CD4-positive, alpha-beta T cell treated with Interleukin-1 beta for 1 hour (primary cell): ENCODE results near the gene FAM72B.
"Not testable (repeated sequence)": the region's sequence is repeated elsewhere in the genome, so short reads cannot be mapped to it uniquely, and the experiment has no call there.

Source experiments
- DNase-seq, 2 donors: peaks; one replicate each; pipeline ENCODE4 v3.0.0-alpha.2; 2020 to 2022

The FAM72B gene

DNA sequence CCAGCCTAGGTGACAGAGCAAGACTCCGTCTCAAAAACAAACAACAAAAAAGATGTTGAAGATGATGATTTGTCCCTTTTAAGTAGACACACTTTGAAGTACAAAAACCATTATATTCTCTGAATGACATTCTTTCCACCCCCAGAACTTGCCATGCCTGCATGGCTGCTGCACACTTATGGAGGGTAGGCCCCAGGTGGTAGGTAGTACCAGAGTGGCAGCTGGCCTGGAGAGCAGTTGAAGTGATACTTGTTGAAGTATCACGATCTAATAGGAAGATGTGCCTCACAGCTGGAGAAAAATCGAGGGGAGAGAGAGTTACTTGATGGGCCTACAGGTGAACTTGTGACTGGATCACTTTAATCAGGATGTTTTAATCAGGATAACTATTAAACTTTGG is 15.6 kb upstream of the FAM72B start:
- DNase-seq = not testable (repeated sequence)

DNA sequence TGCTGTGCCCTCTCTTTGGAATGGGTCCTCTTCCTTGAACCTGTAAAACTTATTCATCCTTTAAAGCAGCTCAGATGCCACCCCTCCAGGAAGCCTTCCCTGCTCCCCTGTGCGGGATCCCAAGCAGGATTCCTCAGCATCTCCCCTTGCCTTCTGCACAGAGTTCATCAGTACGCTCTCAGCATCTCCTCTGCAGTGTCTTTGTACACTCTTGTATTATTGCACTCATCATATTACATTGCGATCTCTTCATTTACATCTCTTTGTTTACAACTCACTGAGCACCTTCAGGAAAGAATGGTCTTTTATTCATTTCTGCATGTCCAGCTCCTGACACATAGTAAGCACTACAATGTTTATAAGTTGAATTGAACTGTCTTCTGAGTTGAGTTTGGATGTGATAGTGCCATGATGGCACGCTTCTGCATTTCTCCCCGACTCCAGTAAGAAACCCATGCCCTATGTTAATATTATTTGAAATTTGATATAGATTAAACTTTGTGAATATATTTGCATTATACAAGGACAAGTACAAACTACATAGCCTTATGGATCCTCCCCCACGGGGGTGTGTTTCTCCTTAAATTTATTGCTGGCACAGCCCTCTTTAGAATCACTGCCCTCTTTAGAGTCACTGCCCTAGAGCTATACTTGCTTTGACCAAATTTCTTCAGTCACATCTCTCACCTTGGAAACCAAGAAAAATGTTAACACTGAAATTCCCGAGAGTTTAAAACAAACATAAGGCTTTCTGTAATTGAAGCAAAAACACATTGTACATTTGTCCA is 13.1 kb upstream of the FAM72B start:
- not testable (repeated sequence) for DNase-seq

DNA sequence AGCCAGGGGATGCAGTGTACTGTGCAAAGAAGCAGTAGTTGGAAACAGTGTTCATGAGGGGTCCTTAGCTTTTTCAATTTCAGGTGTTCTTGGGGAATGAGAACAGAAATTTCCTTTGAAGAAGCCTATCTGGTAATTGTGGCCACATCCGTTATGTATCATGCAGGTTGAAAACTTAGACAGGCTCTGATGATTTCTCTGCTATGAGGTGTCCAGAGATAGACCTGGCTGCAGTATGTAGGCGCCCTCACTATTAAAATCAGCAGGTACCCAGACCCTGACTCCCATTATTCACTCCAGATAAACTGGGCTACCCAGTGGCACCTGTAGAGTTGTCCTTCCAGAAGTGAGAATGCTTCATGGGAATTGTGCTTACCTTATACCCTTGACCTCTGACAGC is 8.4 kb upstream of the FAM72B start:
- not testable (repeated sequence) for DNase-seq

DNA sequence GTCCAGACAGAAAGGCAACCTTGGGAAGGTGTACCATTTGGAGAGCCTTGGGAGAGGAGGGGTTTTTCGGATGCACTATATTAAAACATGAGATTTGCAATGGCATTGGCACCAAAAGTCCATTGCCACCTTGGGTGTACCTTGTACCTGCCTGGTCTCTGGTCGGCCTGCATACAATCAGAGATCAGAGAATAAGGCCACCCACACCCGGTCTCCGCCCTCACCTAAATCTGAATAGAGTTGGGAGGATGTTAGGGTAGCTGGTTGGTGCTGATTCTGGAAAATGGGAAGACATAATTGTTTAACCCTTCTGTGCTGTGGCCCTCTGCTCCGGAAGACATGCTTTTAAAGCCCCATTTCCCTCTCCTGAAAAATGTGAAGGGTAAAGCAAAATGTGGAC is 3.8 kb upstream of the FAM72B start:
- DNase-seq = not testable (repeated sequence)

DNA sequence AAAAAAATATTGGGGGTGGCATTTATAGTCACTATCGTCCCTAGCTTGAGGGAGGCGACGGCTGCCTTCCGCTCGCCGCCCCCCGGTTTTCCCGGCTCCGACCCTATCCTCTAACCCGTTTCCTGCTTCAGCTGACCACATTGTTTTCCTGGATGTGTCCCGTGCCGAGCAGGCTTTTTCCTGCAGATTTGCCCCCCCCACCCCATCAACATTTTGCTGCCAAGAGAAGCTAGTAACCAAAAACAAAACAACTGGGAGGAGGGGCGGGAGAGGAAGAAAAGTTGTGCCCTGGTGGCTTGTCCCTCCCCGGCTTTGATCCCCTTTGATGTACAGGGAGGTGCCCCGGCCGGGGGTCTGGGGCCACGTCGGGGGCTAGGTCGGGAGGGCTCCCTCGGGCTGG is 2.1 kb upstream of the FAM72B start:
- DNase-seq = not testable (repeated sequence)

DNA sequence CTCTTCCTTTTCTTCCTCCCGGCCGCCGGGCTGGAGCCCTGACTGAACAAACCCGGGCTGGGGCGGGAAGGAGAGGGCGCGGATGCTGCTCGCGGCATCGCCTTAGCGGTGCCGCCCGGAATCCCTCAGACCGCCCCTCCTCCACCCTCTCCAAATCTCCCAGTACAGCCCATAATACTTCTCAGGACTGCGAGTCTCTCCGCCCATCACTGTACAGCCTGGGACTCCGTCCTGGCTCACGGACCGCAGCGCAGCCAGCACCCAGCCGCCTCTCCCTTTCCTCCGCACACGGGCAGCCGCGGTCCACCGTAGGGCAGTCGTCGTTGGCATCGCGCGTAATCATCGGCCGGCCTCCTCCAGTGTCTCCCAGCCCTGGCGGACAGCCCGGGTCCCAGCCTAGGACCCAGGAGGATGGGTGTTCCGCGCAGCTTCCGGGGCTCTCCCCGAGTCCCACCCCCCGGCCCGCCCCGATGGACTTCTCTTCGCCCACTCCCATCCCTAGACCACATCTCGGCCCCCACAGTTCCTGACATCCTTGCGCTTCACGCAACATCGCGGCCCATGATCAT is 1.1 kb upstream of the FAM72B start:
- DNase-seq = not testable (repeated sequence)

DNA sequence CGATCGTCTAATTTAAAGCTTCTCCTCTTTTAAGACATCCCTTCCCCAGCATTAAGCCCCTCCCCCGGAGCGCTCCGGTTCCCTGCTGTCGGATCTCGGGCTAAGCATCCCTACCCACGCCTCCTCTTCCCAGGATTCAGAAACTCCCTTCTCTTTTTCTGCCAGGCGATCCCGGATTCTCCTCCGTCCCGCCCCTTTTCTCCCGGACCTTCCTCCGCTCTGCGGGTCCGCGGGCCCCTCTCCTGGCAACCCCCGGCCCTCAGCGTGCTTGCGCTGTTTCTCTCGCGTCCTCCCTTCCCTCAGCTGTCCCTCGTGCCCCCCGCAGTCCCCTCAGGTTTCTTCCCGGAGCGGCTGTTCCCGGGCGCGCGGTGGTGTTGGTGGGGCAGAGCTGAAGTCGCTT is 273 bp downstream of the FAM72B start:
- not testable (repeated sequence) for DNase-seq

DNA sequence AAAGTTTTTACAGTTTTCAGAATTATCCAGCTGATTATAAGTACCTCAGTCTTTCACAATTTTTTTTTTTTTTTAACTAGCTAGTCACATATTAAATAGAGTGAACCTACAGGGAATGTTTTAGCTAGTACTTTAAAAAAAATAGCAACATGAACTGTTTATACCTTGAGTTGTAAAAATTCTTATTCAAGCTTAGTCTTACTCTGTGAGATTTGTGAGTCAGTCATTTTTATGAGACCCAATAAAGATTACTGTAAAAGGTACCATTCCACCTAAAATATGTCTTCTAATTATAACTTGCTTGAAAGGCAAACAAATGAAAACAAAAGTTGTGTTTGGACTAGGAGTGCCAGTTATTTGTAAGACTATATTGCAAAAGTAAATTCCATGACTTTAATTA is 5.9 kb downstream of the FAM72B start:
- not testable (repeated sequence) for DNase-seq

DNA sequence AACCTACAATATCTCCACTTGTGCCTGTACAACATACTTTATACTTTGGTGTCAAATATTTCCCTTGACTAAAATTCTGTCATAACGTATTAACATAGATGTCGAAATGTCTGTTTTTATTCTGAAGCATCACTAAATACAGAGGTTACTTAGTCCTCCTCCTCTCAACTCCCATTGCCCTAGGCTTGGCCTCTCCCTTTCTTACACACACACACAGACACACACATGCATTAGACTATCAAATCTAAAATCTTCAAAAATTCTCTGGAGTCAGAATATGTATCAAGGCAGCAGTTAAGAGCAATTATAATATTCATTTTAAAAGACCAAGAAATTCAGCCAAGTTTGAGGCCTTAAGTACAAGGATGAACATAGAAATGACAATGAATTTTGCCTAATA is 7.5 kb downstream of the FAM72B start:
- DNase-seq = not testable (repeated sequence)

DNA sequence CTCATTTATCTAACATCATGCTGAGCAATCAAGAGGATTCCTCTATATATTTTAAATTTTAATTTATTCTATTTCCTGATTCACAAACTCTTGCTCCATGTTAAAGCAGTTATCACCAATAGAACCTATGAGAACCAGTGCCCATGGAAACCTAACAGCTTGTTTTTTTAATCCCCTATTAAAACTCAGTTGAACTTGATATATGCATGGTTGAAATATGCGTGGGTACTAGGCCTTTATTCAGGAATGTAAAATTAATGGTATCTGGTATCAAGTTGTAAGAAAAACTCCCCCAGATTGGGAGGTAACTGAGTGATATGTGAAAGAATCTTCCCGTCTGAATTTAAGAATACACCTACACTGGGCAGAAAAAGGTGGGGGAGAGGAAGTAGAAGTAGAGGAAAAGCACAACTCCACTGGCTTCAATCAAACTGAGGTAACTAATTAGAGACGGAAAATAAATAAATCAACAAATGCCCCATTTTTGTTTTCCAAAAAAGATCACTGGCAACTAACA is 15.9 kb downstream of the FAM72B start:
- not testable (repeated sequence) for DNase-seq

DNA sequence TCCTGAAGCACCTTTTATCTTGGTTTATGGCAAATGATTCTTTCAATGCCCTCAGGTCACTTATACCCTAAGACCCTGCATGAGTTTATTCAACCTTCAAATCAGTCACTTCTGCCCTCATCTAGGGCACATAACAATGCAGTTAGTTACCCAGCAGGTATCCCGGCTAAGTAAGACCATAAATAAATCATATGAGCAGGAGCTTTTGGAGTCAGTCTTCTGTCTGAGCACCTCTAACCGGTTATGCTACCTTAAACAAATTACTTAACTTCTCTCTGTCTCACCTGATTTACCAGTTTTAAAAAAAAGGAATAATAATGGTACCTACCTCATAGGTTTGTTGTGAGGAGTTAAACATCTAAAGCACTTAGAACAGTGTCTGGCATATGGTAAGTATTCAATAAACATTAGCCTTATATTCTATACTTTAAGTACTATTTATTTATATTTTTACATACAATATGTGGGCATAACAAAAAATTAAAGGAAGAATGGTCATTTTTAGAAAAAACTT is 16.9 kb downstream of the FAM72B start:
- not testable (repeated sequence) for DNase-seq

DNA sequence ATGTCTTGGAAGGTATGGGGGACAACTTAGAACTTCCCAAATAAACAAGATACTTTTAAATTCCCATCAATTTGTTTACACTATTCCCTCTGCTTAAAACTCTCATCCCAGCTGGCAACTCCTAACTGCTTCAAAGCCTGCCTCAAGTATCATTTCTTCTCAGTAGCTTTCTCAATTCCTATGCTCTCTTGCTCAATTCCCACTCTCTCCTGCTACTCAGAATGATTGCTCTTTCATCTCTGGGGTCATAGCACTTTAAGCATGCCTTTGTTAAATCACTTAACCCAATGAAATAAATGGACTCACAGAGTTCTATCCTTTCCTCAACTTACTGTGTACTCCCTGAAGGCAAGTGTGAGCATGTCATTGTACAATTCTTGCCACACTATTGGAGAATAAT is 18.8 kb downstream of the FAM72B start:
- not testable (repeated sequence) for DNase-seq

DNA sequence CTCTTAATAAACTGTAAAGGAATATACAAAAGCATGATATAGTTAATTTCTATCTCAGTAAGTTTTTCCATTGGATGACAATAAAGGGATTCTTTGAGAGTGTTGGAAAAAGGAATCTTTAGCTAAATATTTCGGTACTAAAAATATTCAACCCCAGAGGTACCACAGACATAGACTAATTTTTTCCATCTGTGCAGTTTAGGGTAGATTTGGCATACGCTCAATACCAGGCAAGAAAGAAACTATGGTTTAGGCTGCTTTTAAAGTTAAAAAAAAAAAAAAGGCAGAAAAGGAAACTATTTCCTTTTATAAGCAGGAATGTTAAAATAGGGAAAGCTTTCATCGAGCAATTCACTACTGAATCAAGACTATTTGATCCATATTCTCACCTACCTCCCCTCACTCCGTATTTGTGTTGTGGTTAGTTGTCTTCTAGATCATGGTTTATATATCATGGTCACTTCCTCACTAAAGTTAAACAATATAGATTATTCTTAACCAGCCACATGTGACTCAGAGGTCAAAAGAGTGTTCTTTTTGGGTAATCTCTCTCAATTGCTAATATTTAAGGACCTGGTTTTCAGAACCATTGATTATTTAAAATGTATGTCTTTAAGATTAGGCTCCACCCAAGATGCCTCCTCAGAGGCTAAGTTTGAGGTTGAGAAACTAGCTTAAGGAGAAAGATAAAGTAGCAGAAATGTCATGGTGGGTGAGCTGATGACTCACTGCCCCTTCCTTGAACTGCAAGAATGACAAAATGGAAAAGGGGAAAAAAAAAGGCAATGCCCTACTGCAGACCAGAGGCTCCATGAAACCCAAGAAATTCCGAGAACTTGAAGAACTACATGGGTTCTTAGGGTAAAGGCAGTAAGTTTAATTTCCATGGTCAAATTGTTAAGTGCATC is 20.0 kb downstream of the FAM72B start:
- not testable (repeated sequence) for DNase-seq

DNA sequence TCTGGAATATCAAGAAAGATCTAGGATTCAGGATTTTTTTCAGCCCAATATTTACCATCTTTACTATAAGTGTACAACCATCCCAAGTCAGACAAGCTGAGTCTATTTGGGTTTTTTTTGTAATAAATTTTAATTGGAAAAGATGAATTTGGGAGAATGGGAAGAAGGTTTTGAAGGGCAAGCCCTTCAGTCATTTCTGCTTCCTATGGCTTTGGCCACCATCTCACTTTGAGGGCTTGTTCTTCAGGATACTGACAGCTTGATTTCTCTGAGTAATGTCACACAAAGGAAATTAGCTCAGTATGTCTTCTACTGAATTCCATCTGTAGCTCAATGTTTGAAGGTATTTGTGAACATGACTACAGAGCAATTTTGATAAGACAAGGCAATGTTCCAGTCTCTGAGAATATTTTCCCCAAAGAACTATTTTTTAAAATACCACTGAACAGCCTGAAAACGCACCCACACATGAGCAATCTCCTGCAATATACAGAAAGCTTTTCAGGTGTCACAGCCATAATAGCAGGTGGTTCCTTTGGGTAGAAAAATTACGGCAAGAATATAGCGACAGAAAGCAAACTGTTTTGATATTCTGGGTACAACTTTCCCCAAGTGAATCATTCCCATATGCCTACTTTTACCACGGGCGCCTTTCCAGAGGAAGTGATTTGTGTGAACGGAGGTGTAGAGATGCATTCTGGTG is 22.8 kb downstream of the FAM72B start:
- not testable (repeated sequence) for DNase-seq

DNA sequence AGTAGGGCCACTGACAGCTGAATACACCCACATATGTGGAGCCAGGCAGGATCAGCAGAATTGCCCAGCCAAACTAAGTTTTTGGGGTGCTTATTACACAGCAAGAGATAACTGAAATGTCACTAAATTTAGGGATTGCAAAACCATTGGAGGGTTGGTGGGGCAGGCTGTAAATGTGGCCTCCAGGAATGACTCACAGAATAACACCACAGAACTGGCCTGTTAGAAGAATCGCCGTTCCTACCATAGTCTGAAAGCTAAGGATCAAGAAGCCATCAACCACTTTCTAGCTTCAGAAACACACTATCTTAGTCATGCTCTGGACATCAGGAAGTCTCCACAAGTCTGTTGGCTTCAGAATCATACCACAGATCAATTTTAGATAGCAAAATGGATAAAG is 24.0 kb downstream of the FAM72B start:
- not testable (repeated sequence) for DNase-seq

DNA sequence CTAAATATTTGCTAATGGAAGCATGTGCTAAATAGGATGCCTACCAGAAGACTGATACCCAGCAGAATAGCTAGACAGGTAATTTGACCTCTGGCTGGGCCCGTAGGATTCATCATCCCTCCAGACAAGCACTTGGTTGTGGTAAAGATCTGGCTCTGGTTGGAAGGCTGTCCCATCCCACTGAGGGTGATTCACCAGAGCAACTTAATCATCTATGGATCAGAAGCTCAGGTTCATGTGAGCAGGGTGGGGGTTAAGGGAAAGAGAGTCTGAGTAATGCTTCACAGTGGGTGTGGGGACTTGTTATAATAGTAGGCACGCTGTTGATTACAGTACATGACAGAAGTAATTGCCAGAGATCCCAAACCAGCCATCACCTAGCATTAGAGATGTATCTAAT is 26.5 kb downstream of the FAM72B start:
- not testable (repeated sequence) for DNase-seq

DNA sequence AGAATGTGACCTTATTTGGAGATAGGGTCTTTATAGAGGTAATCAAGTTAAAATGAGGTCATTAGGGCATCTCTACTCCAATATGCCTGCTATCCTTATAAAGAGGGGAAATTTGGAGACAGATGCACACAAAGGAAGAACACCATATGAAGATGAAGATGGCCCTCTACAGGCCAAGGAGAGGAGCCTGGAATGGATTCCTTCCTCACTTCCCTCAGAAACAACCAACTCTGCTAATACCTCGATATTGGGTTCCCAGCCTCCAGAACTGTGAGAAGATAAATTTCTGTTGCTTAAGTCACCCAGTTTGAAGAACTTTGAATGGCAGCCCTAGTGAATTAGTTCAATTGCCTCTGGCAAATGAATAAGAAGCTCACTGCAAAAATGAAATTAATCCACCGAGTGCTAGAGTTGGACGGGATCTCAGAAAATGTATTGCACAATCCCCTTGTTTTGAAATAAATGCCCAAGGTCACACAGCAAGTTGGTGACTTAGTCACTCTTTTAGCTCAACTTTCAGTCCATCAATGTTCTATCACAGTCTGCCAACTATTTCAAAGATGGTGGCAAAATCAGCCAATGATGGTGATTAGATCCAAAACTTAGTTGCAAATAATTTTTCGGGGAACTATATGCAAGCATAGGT is 27.1 kb downstream of the FAM72B start:
- not testable (repeated sequence) for DNase-seq

DNA sequence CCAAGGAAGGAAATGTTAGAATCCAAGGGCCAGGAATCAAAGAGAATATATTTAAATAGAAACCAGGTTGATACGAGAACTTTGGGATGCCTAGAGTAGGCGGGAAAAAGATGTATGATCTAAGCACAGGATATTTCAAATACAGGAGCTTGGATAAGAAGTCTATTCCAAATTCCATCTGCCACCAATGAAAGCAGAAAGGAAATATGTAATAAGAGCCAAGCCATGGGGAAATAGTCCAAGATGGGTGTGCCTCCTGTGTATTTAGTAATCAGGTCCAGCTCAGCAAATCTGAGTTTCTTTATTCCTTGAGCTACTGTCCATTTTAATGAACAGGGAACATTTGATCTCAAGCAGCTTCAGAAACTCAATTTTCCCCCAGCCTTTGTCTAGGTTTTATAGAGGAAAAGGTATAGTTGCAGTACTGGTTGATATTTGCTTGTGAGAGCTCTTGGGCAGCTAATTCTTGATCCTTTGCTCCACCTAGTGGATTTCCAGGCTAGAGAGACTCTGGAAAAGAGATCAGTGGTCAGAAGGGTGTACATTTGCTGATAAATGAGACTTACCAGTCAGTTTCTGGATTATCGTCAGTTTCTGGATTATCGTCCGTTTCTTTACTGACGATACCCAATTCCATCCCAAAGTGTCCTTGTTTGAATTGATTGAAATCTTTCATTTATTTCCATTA is 28.3 kb downstream of the FAM72B start:
- not testable (repeated sequence) for DNase-seq

DNA sequence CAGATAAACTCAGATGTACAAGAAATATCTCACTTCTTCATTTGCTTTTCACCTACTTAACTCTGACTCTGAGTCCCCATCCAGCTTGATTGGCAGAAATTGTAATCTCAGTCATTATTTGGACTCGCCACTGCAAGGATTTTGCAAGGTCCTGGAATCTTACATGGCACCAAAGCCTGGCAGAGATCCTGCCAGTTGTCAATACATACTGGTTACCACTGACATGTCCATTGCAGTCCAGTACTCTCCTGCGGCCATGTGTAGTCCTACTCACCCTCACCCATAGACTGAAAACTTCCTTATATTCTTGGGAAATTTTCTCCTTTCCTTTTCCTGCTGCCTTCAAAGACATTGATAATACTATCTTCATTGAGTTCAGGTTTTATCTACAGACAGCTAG is 29.3 kb downstream of the FAM72B start:
- not testable (repeated sequence) for DNase-seq

DNA sequence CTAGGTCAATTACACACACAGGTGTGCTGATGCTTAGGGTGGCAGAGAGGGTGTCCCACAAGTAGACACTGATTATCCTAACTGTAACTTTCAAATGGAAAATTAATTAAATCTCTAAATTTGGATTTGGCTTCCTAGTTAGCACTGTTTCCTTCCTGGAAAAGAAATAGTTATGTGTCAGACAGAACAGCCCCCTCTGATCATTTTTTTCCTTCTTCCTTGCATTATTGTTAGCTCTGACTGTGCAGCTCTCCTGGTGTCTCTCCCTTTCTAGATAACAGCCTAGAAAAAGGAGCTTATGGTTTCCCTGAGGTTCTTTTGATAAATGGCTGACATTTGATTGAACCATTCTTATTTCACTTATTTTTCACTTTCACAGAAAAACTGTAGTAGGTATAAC is 31.4 kb downstream of the FAM72B start:
- DNase-seq = not testable (repeated sequence)

DNA sequence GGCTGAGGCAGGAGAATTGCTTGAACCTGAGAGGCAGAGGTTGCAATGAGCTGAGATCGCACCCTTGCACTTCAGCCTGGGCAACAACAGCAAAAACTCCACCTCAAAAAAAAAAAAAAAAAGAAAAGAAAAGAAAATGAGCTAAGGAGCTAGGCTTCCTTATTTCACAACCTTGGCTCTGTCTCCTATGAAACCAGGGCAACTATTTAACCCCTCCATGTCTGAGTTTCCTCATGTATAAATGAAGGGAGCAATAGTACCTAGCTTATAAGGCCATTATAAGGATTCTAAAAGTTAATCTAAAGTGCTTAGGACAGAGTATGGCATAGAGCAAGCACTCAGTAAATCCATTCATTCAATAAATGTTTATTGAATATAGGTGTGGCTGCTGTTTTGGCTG is 32.8 kb downstream of the FAM72B start:
- DNase-seq = not testable (repeated sequence)
